BLaER1 treated with 17β-estradiol and CSF1 and Interleukin-3, amounts not matched to agents 10 nM and 100 nM (cell line): ENCODE data around the gene UVSSA.

Experiments used
- H3K27ac ChIP-seq, 11 experiments: shearing (Covaris generic); formaldehyde crosslinking; 2 replicates each; pipeline ENCODE4 v1.8.1; 2022
- H3K27me3 ChIP-seq, 11 experiments: shearing (Covaris generic); formaldehyde crosslinking; 2 replicates each; pipeline ENCODE4 v1.8.1; 2022
- H3K36me3 ChIP-seq, 11 experiments: shearing (Covaris generic); formaldehyde crosslinking; 2 replicates each; pipeline ENCODE4 v1.8.1; 2022
- H3K4me1 ChIP-seq, 10 experiments: shearing (Covaris generic); formaldehyde crosslinking; 2 replicates each; pipeline ENCODE4 v1.8.1; 2022
- H3K4me2 ChIP-seq, 11 experiments: shearing (Covaris generic); formaldehyde crosslinking; 2 replicates each; pipeline ENCODE4 v1.8.1; 2022
- H3K4me3 ChIP-seq, 10 experiments: shearing (Covaris generic); formaldehyde crosslinking; 2 replicates each; pipeline ENCODE4 v1.8.1; 2022
- H3K9ac ChIP-seq, 11 experiments: shearing (Covaris generic); formaldehyde crosslinking; 2 replicates each; pipeline ENCODE4 v1.8.1; 2022
- H3K9me3 ChIP-seq, 11 experiments: shearing (Covaris generic); formaldehyde crosslinking; replicated peaks in 1 of 11; 2 replicates each; pipeline ENCODE4 v1.8.1; 2022
- H4K20me1 ChIP-seq, 11 experiments: shearing (Covaris generic); formaldehyde crosslinking; 2 replicates each; pipeline ENCODE4 v1.8.1; 2022
- Cebpa-rat ChIP-seq, 11 experiments: shearing (Covaris generic); IDR thresholded peaks; 2 replicates each; pipeline ENCODE4 v1.8.1; 2022

Gene UVSSA

DNA sequence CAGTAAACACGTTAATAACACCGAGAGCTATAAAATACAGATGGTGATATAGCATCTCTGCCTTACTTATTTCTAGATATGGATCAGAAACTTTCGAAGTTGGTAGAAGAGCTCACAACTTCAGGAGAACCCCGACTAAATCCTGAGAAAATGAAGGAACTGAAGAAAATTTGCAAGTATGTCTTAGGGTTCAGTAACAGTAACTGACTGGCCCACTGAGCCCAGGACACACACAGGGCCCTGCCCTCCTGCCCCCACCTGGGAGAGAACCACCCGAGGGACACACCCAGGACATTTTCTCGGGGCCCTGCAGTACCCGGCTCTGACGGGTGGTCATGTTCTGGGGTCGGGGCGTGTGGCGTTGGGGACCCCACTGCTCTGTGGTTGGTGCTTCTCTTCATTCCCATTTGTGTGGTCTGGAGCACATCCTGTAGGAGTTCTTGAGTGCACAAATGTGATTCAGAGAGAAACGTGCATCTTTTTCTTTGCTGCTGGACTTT is 1.1 kb downstream of the UVSSA start:
- TF ChIP-seq Cebpa-rat (IDR thresholded peaks at IDR 0.05) = no peak
- H3K4me3 ChIP-seq = peak overlapping the region; percentile 77 to 97 (median 95)
- peaks cover 0 to 21% (median 0%) of the 10 kb centered on the region in 11 experiments; a peak in 7 of 22 replicates for H3K36me3 ChIP-seq
- peaks cover 0 to 12% (median 5%) of the 10 kb centered on the region in 11 experiments; a peak in 8 of 22 replicates for H4K20me1 ChIP-seq
- peaks cover 38 to 66% (median 52%) of the 10 kb centered on the region in 10 experiments for H3K4me1 ChIP-seq
- H3K9ac ChIP-seq = peak overlapping the region; percentile 87 to 98 (median 95)
- H3K27me3 ChIP-seq = no peaks in the 10 kb centered on the region
- H3K9me3 ChIP-seq = no peaks in the 10 kb centered on the region
- peak overlapping the region; percentile 76 to 97 (median 91) for H3K4me2 ChIP-seq
- peak overlapping the region; percentile 89 to 99 (median 95) for H3K27ac ChIP-seq

DNA sequence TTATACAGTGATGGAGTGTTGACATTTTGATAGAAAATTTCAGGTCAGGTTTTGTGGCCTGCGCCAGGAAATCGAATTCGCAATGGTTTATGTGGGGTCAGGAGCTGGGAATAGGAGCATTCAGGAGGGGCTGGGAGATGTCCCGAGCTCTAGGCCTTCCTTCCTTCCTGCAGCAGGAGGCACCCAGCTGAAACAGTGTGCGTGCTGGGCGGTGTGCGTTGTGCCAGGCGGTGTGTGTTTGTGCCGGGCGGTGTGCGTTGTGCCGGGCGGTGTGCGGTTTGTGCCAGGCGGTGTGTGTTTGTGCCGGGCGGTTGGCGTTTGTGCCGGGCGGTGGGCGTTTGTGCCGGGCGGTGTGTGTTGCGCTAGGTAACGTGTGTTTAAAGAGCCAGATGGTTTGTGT is 1.7 kb downstream of the UVSSA start:
- Histone ChIP-seq H3K27me3 (no peaks in the 10 kb centered on the region), H3K27ac (peak overlapping the region in 4 of 11 experiments; percentile 21 to 95 (median 93); a peak in 4 of 22 replicates), H3K36me3 (peaks cover 0 to 26% (median 0%) of the 10 kb centered on the region in 11 experiments; a peak in 7 of 22 replicates), H3K9me3 (no peaks in the 10 kb centered on the region), H4K20me1 (peaks cover 0 to 17% (median 5%) of the 10 kb centered on the region in 11 experiments; a peak in 8 of 22 replicates), H3K4me1 (peaks cover 37 to 65% (median 51%) of the 10 kb centered on the region in 10 experiments), H3K9ac (peak overlapping the region in 10 of 11 experiments; percentile 5 to 96 (median 77); a peak in 9 of 22 replicates), H3K4me3 (peak overlapping the region in 1 of 10 experiments; percentile 95; a peak in 2 of 20 replicates), H3K4me2 (peak overlapping the region; percentile 76 to 97 (median 91))
- no peak for TF ChIP-seq Cebpa-rat (IDR thresholded peaks at IDR 0.05)

DNA sequence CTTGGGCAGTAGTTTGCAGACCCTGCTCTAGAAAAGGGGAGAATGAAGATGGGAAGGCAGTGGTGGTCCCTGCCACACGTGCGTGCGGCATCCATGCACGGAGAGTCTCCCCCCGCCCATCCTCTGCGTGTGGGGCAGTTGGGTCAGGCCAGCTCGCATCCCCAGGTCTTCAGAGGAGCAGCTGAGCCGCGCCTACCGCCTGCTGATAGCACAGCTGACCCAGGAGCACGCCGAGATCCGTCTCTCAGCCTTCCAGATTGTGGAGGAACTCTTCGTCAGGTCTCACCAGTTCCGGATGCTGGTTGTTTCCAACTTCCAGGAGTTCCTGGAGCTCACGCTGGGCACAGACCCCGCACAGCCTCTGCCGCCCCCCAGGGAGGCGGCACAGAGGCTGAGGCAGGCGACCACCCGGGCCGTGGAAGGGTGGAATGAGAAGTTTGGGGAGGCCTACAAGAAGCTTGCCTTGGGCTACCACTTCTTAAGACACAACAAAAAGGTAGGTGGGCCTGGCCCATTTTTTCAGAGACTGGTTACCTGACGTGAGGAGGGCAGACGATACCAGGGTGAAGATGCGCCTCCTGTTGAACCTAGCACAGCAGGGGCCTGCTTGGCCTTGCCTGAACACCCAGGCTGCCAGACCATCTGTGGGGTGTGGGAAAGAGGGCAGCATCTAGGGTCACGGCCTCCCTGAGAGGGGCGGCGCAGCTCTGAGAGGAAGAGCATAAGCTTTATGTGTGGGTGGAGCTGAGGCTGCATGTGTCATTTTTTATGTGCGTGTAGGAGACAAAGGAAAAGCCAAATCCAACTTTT is 2.6 kb downstream of the UVSSA start:
- H4K20me1 ChIP-seq = peaks cover 0 to 20% (median 7%) of the 10 kb centered on the region in 11 experiments; a peak in 8 of 22 replicates
- peak overlapping the region in 10 of 11 experiments; percentile 76 to 97 (median 90); a peak in 12 of 22 replicates for H3K4me2 ChIP-seq
- no peak for TF ChIP-seq Cebpa-rat (IDR thresholded peaks at IDR 0.05)
- no peaks in the 10 kb centered on the region for H3K27me3 ChIP-seq
- H3K36me3 ChIP-seq = peaks cover 0 to 29% (median 0%) of the 10 kb centered on the region in 11 experiments; a peak in 7 of 22 replicates
- no peak overlapping the region; a peak in 1 of 22 replicates for H3K27ac ChIP-seq
- peak overlapping the region in 6 of 11 experiments; percentile 11 to 67 (median 38); a peak in 8 of 22 replicates for H3K9ac ChIP-seq
- H3K4me3 ChIP-seq = no peak overlapping the region
- no peaks in the 10 kb centered on the region for H3K9me3 ChIP-seq
- peaks cover 36 to 63% (median 51%) of the 10 kb centered on the region in 10 experiments for H3K4me1 ChIP-seq

DNA sequence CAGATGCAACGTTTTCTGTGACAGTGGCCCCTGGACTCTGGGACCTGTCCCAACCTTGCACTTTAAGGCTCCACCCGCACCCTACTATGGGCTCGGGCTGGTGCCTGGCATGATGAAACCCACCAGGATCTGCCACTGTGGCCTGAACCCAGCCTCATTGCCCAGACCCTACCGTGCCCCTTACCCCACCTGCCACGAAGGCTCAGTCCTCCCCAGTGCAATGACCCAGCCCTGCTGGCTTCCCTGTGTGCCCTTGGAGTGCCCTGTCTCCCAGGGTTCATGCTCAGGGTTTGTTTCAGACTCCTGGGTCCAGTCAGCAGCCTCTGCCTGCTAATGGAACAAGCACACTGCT is 3.1 kb downstream of the UVSSA start:
- Histone ChIP-seq H3K27me3 (no peaks in the 10 kb centered on the region), H4K20me1 (peaks cover 0 to 26% (median 7%) of the 10 kb centered on the region in 11 experiments; a peak in 8 of 22 replicates), H3K9ac (peak overlapping the region in 4 of 11 experiments; percentile 30 to 67 (median 41); a peak in 4 of 22 replicates), H3K36me3 (peaks cover 0 to 35% (median 4%) of the 10 kb centered on the region in 11 experiments; a peak in 10 of 22 replicates), H3K4me3 (no peak overlapping the region), H3K4me2 (peak overlapping the region in 4 of 11 experiments; percentile 33 to 97 (median 94); a peak in 7 of 22 replicates), H3K9me3 (no peaks in the 10 kb centered on the region), H3K4me1 (peaks cover 30 to 58% (median 45%) of the 10 kb centered on the region in 10 experiments), H3K27ac (no peak overlapping the region; a peak in 1 of 22 replicates)
- TF ChIP-seq Cebpa-rat (IDR thresholded peaks at IDR 0.05) = no peak

DNA sequence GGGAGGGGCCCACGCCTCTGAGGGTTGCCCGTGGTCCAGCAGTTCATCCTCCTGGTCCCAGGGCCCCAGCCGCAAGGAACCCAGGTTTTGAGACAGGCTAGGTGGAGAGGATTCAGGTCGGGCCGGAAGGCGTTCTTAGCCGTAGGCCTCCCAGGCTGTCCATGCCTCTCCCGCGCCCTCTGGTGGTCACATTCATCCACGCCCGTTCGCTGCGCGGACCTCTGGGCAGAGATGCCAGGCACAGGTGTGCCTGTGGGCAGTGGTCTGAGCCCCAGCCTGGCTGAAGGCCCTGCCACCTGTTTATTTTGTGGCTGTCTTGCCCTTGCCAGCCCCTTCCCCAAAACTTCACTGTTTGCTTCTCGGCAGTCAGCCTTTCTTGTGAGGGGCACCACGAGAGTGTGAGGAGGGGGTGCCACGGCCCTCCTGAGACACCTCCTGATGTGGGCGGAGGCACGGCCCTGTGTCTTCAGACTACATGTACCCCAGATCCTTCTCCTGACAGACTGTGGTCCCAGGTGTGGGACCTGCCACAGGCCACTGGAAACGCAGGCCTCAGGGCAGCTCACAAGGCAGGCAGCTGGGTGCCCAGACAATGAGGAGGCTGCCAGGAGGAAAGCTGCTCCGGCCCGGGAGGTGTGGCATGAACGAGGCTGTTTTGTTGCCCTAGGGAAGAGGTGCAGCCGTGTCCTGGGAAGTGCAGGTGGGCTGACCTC is 5.0 kb downstream of the UVSSA start:
- TF ChIP-seq Cebpa-rat (IDR thresholded peaks at IDR 0.05) = no peak
- H3K27ac ChIP-seq = no peak overlapping the region; a peak in 1 of 22 replicates
- H3K27me3 ChIP-seq = no peaks in the 10 kb centered on the region
- H3K4me1 ChIP-seq = peaks cover 25 to 51% (median 39%) of the 10 kb centered on the region in 10 experiments
- peak overlapping the region in 4 of 11 experiments; percentile 14 to 36 (median 21); a peak in 2 of 22 replicates for H3K9ac ChIP-seq
- H4K20me1 ChIP-seq = peaks cover 0 to 39% (median 7%) of the 10 kb centered on the region in 11 experiments; a peak in 9 of 22 replicates
- no peaks in the 10 kb centered on the region for H3K9me3 ChIP-seq
- H3K4me2 ChIP-seq = peak overlapping the region; percentile 26 to 66 (median 49); a peak in 20 of 22 replicates
- H3K4me3 ChIP-seq = no peak overlapping the region
- peaks cover 0 to 47% (median 7%) of the 10 kb centered on the region in 11 experiments; a peak in 11 of 22 replicates for H3K36me3 ChIP-seq

DNA sequence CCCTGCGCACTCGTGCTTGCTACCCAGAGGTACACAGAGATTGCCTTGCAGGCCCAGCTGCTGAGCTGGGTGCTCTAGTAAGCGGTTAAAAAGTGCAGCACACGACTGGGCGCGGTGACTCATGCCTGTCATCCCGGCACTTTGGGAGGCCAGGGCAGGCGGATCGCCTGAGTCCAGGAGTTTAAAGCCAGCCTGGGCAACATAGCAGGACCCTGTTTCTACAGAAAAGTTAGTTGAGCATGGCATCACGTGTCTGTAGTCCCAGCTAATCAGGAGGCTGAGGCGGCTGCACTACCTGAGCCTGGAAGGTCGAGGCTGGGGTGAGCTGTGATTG is 5.5 kb downstream of the UVSSA start:
- no peak overlapping the region for H3K4me3 ChIP-seq
- peaks cover 24 to 51% (median 40%) of the 10 kb centered on the region in 10 experiments for H3K4me1 ChIP-seq
- peaks cover 0 to 51% (median 7%) of the 10 kb centered on the region in 11 experiments; a peak in 11 of 22 replicates for H3K36me3 ChIP-seq
- no peak overlapping the region for H3K27ac ChIP-seq
- H3K4me2 ChIP-seq = no peak overlapping the region
- H4K20me1 ChIP-seq = peaks cover 0 to 44% (median 7%) of the 10 kb centered on the region in 11 experiments; a peak in 9 of 22 replicates
- no peaks in the 10 kb centered on the region for H3K27me3 ChIP-seq
- H3K9me3 ChIP-seq = no peaks in the 10 kb centered on the region
- no peak for TF ChIP-seq Cebpa-rat (IDR thresholded peaks at IDR 0.05)
- H3K9ac ChIP-seq = no peak overlapping the region

DNA sequence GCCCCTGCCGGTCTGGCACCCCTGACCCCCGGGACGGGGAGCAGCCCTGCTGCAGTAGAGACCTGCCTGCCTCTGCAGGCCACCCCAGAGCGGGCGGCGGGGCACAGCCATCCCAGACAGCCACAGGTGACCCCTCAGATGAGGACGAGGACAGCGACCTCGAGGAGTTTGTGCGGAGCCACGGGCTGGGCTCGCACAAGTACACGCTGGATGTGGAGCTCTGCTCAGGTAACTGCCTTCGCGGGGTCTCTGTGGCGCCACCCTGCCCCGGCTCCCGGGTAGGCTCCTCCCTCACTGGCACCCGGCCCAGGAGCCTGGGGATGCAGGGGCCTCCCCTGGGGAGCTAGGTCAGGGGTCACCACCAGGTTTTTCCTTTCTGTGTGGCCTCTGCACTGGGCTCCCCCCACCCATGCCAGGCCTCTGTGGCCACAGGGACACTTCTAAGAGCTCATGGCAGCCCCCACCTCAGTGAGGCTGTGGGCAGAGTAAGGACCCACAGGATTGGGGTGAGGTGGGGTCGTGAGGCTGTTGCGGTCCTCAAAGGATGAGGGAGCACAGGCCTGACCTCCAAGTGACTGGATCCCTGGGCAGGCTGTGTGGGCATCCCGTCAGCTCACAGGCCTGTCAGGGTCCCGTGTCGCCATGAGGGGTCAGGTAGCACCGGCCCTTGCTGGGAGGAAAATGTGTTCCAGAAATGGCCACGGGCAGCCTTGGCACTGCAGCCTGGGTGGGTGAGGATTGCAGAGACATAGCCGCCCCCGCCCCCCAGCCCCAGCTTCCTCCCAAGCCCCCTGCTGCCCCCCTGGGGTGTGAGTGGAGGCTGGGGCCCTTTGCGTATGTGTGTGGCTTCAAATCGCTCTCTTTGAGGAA is 6.4 kb downstream of the UVSSA start:
- no peaks in the 10 kb centered on the region for H3K9me3 ChIP-seq
- peak overlapping the region in 1 of 11 experiments; percentile 24; a peak in 1 of 22 replicates for H3K9ac ChIP-seq
- no peak for TF ChIP-seq Cebpa-rat (IDR thresholded peaks at IDR 0.05)
- no peak overlapping the region for H3K4me3 ChIP-seq
- H4K20me1 ChIP-seq = peaks cover 0 to 49% (median 7%) of the 10 kb centered on the region in 11 experiments; a peak in 9 of 22 replicates
- H3K36me3 ChIP-seq = peaks cover 0 to 60% (median 7%) of the 10 kb centered on the region in 11 experiments; a peak in 11 of 22 replicates
- peaks cover 22 to 51% (median 38%) of the 10 kb centered on the region in 10 experiments for H3K4me1 ChIP-seq
- H3K27me3 ChIP-seq = no peaks in the 10 kb centered on the region
- no peak overlapping the region for H3K27ac ChIP-seq
- H3K4me2 ChIP-seq = no peak overlapping the region
